Activated CD8-positive, alpha-beta memory T cell treated with anti-CD3 and anti-CD28 coated beads, Interleukin-2, amount 50 U/mL, for 24 hours (primary cell): ENCODE measurements around the gene RHBDF2.

Experiments
- DNase-seq: peaks from one replicate; pipeline ENCODE4 v3.0.0-alpha.2; 2020; ENCODE audit errors: extremely low read depth

RHBDF2 gene

GRCh38 chr17:76480632-76481031 lies 20.6 kb downstream of the RHBDF2 start:
- no peak for DNase-seq

- DNase-seq: no peak
These were observed 21.6 kb downstream of the RHBDF2 start for GRCh38 chr17:76479515-76480060.

- no peak for DNase-seq
These were observed 22.3 kb downstream of the RHBDF2 start for GRCh38 chr17:76478730-76479514.

GRCh38 chr17:76478097-76478496 lies 23.1 kb downstream of the RHBDF2 start:
- DNase-seq: no peak

GRCh38 chr17:76477576-76477975 lies 23.6 kb downstream of the RHBDF2 start:
- DNase-seq: no peak

DNA sequence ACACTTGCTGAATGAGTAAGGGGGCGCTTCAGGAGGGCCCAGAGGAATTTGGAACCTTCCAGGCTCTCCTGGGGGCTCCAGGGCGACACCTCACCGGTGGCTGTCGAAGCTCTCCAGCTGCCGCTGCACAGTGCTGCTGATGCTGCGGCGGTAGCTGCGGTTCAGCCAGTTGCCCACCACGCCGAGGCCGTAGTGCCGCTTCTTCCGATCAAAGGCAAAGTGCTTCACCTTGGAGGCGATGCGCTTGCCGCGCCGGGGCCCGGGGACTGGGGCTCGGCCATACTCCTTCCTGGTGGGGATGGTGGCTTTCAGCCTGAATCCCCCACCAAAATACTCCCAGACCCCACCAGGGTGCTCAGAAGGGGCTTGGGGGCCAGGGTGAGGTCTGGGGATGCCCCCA lies 24.5 kb downstream of the RHBDF2 start:
- no peak for DNase-seq

DNA sequence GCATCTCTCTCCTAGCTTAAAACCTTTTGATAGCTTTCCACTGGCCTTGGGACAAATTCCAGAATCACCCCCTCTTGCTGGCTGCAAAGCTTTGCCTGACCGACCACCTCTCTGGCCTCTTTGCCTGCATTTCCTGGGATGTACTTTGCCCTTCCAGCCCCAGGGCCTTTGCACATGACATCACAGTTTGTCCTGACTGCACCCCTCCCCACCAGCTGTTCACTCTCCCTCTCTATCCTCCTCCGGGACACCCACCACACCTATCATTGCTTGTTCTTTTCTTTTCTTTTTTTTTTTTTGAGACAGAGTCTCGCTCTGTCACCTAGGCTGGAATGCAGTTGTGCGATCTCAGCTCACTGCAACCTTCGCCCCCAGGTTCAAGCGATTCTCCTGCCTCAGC lies 25.9 kb downstream of the RHBDF2 start:
- no peak for DNase-seq

GRCh38 chr17:76474894-76475293 lies 26.3 kb downstream of the RHBDF2 start:
- no peak for DNase-seq

- no peak for DNase-seq
These were observed 27.0 kb downstream of the RHBDF2 start for GRCh38 chr17:76474238-76474637.

GRCh38 chr17:76473541-76473985 lies 27.7 kb downstream of the RHBDF2 start:
- DNase-seq: no peak

DNA sequence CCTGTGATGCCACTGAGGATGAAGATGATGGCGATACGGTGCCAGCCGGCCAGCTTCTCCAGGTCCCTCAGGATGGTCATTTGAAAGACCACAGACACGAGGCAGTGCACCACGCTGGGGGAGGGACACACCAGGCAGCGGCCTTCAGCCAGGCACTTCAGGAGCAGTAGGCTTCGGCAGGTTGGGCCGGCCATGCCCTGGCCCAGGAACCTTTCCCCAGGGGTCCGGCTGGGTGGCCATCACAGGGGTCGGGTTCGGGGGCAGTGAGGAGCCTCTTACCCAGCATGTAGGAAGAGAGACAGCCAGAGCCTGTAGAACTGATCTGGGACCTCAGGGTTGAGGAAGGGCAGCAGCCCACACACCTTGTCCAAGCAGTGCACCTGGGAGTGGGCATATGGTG lies 28.5 kb downstream of the RHBDF2 start:
- DNase-seq: no peak

- DNase-seq: no peak
These were observed 29.0 kb downstream of the RHBDF2 start for GRCh38 chr17:76472258-76472645.

DNA sequence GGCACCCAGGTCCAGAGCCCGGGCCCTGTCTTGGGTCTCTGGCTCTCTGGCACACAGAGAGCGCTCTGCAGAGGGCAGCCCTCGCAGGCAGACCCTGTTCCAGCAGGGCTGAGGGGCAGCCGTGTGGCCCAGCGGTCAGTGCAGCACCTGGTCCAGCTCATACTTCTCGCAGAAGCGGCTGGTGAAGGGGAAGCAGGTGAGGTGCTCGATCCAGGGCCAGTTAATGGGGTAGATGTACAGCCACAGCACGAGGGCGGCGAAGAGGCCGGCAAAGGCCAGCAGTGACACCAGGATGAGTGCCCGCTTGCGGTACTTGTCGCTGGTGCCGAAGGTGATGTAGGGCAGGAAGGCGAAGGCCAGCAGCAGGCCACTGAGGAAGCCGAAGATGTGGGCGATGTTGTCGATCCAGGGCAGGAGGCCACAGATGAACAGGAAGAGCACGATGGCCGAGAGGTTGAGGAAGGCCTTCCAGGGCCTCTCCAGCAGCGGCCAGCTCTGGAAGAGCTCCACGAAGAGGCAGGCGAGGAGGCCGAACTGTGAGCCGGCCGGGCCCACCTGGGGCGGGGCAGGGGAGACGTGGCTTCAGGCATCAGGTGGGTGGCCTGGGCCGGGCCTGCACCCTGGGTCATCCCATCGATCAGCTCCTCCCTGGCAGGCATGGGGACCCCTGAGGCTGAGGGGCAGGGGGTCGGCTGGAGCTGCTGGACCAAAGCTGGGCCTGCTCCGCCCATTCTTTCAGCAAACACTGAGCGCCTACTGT lies 29.5 kb downstream of the RHBDF2 start:
- no peak for DNase-seq

- DNase-seq: no peak
These were observed 31.1 kb downstream of the RHBDF2 start for GRCh38 chr17:76469991-76470739.

DNA sequence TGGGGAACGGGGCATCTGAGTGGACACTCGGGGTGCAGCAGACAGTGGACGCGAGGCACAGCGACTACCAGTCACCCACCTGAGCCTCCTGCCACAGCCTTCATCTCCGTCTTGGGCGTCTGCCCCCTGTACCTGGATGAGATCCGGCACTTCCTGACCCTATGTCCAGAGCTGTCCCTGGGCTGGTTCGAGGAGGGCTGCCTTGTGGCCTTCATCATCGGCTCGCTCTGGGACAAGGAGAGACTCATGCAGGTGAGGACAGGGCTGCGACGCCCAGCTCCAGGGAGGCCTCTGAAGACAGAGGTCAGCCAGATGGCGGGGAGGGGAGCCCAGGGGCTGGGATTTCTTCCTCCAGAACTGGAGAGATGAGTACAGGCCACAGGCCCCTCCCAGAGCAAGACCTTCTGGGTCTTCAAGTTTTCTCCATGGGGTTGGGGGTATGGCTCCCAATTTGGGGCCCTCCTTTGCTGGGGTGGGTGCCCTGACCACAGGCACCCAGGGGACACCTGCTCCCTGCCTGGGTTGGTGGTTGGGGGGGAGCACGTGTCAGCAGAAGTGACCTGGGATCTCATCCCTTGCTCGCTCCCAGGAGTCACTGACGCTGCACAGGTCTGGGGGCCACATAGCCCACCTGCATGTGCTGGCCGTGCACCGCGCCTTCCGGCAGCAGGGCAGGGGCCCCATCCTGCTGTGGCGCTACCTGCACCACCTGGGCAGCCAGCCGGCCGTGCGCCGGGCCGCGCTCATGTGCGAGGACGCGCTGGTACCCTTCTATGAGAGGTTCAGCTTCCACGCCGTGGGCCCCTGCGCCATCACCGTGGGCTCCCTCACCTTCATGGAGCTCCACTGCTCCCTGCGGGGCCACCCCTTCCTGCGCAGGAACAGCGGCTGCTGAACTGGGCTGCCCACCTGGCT lies 31.9 kb downstream of the RHBDF2 start:
- DNase-seq: no peak

DNA sequence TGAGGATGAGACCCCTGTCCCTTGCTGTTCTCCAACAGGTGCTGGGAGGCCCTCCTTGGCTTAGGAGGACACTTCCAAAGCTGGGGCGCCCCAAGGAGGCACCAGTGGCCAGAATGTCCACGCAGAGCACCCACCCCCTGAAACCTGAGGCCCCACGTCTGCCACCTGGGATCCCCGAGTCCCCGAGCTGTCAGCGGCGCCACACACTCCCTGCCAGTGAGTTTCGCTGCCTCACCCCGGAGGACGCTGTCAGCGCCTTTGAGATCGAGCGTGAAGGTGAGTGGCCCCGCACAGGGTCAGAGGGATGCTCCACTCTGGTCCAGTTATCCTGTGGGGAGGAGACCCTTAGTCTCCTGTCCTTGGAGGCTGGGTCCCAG lies 32.6 kb downstream of the RHBDF2 start:
- DNase-seq: no peak

DNA sequence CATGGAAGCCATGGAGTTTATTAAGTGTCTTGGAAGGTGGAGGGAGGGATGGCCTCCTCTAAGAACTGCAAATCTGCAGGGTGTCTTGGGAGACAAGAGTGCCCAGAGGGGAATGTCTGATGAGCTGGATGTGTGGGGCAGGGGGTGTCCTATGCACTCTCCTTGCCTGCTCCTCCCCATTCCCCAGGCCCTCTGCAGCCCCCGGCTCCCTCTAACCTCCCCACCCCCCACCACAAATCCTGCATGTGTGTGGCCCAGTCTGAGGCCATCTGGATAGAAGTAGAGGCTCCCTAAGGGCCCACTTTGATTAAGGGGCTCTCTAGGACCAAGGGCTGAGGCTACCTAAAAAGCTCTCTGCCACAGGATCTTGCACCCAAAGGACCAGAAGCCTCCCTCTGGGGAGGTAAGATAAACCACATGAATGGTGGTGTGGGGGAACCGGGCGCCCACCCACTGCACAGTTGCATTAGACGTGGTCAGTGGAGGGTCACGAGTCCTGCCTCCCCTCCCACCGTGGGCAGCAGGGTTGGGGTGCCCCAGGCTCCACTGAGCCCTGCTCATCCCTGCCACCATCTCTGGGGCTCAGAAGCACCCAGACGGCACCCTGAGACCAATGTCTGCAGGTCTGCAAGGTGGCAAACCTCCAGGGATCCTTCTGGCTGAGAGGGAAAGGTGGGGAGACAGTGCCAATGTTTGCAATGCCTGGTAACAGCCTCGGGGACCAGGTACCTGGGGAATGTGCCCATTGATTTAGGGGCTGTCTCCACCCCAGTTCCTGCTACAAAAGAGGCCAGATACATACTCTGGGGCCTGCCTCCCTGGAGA lies 33.2 kb downstream of the RHBDF2 start:
- DNase-seq: no peak

- DNase-seq: no peak
These were observed 33.9 kb downstream of the RHBDF2 start, which contains the start of gene AANAT for GRCh38 chr17:76467366-76467765. Gene AANAT (plus strand): TSS chr17:76467603. CDS start chr17:76468747, 1,144 bp downstream.

DNA sequence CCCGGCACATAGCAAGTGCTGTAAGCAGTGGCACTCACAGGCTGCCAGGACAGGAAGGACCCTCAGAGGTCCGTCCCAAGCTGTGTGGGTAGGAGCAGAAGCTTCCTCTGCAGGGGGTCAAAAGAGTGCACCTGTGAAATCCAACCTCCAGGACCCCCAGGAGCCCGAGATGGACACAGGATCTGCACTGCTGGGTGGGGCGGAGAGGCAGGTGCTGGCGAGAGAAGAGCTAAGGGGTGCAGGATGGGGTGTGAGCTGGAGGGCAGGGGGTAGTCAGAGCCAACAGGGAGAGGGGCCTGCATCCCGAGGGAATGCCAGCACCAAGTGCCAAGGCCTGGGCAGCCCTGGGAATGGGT lies 34.5 kb downstream of the RHBDF2 start:
- DNase-seq: no peak

- DNase-seq: no peak
These were observed 38.5 kb downstream of the RHBDF2 start for GRCh38 chr17:76462556-76463290.
